Measurements from ENCODE around the gene NFATC2. TPM values are rescaled to one million over a fixed set of nuclear protein-coding genes. Genes with fewer than 3 reads are reported as not detected.

The NFATC2 gene
- total RNA-seq, 4 donors from 2014 or later = 1.6 to 3.9 (median 2.8) TPM

GRCh38 chr20:51445591-51445990, 96.9 kb downstream of the NFATC2 start:
- Histone ChIP-seq H3K27me3 (no peaks in the 10 kb centered on the region), H3K27ac (no peak overlapping the region), H3K9me3 (no peaks in the 10 kb centered on the region), H3K4me3 (no peak overlapping the region), H3K4me1 (peaks cover 37 to 38% of the 10 kb centered on the region in 2 donors), H3K36me3 (no peaks in the 10 kb centered on the region)
- in situ Hi-C loops (cut with MboI; ENCODE audit: low sequenced_read_pairs in 4 of 4) (no loop called here), intact Hi-C loops (cut with DNase I; ENCODE audit: low total_unique reads) (loop anchor here (5.0 kb wide), 2 partner anchors 33 to 127 kb away; no protein-coding TSS in a partner anchor)
- no peak for ATAC-seq
- TF ChIP-seq POLR2A (IDR thresholded peaks at IDR 0.05) (no peak), CTCF (IDR thresholded peaks at IDR 0.05 in 4 of 5, conservative IDR thresholded peaks at IDR 0.05 in 1 of 5) (no peak)
- no peak for DNase-seq

GRCh38 chr20:51444922-51445438, 97.5 kb downstream of the NFATC2 start:
- H3K36me3 ChIP-seq = no peaks in the 10 kb centered on the region
- no peak overlapping the region for H3K27ac ChIP-seq
- in situ Hi-C loops (cut with MboI; ENCODE audit: low sequenced_read_pairs in 4 of 4) = no loop called here
- DNase-seq (no peak), ATAC-seq (no peak)
- H3K27me3 ChIP-seq = no peaks in the 10 kb centered on the region
- no peaks in the 10 kb centered on the region for H3K9me3 ChIP-seq
- peaks cover 36 to 37% of the 10 kb centered on the region in 2 donors for H3K4me1 ChIP-seq
- TF ChIP-seq POLR2A (IDR thresholded peaks at IDR 0.05) (no peak), CTCF (IDR thresholded peaks at IDR 0.05 in 4 of 5, conservative IDR thresholded peaks at IDR 0.05 in 1 of 5) (no peak)
- no peak overlapping the region for H3K4me3 ChIP-seq
- intact Hi-C loops (cut with DNase I; ENCODE audit: low total_unique reads) = loop anchor here (5.0 kb wide), 2 partner anchors 33 to 127 kb away; no protein-coding TSS in a partner anchor

GRCh38 chr20:51444467-51444866, 98.1 kb downstream of the NFATC2 start:
- Histone ChIP-seq H3K4me1 (peaks cover 33 to 36% of the 10 kb centered on the region in 2 donors), H3K9me3 (no peaks in the 10 kb centered on the region), H3K27ac (no peak overlapping the region), H3K4me3 (no peak overlapping the region), H3K27me3 (no peaks in the 10 kb centered on the region), H3K36me3 (no peaks in the 10 kb centered on the region)
- intact Hi-C loops (cut with DNase I; ENCODE audit: low total_unique reads) = no loop called here
- in situ Hi-C loops (cut with MboI; ENCODE audit: low sequenced_read_pairs in 4 of 4) = no loop called here
- no peak for TF ChIP-seq CTCF (IDR thresholded peaks at IDR 0.05 in 4 of 5, conservative IDR thresholded peaks at IDR 0.05 in 1 of 5)
- TF ChIP-seq POLR2A (IDR thresholded peaks at IDR 0.05) = no peak
- no peak for DNase-seq
- ATAC-seq = no peak

- in situ Hi-C loops (cut with MboI; ENCODE audit: low sequenced_read_pairs in 4 of 4) = no loop called here
- no peak for ATAC-seq
These were observed 99.9 kb downstream of the NFATC2 start for GRCh38 chr20:51442602-51443001.

More at GRCh38 chr20:51442602-51443001, 99.9 kb downstream of the NFATC2 start:
- no peak overlapping the region for H3K27ac ChIP-seq
- H3K36me3 ChIP-seq = no peaks in the 10 kb centered on the region
- H3K4me3 ChIP-seq = no peak overlapping the region
- intact Hi-C loops (cut with DNase I; ENCODE audit: low total_unique reads) = no loop called here
- TF ChIP-seq POLR2A (IDR thresholded peaks at IDR 0.05) (no peak), CTCF (IDR thresholded peaks at IDR 0.05 in 4 of 5, conservative IDR thresholded peaks at IDR 0.05 in 1 of 5) (no peak)
- no peaks in the 10 kb centered on the region for H3K27me3 ChIP-seq
- DNase-seq = no peak
- H3K4me1 ChIP-seq = peaks cover 16 to 20% of the 10 kb centered on the region in 2 donors
- H3K9me3 ChIP-seq = no peaks in the 10 kb centered on the region
